PC-9 (cell line): ENCODE results near the gene FOXF1. TPM values are rescaled to one million over a fixed set of nuclear protein-coding genes. Genes with fewer than 3 reads are reported as not detected.

Experiments used
- BruUV-seq: library from RNA; stranded (reverse); fragments of 400-500 nt; replicated peaks from 2 replicates; lab custom pipeline; 2021; lab: Mats Ljungman, UMichigan
- CTCF ChIA-PET: fragments of 300-600 bp; sonication (Branson Sonifier 250); formaldehyde crosslinking; loops from one replicate; lab custom pipeline; 2022; ENCODE audit warnings: antibody characterized with exemption; lab: Charles Lee
- POLR2A ChIA-PET: fragments of 300-600 bp; sonication (Branson Sonifier 250); formaldehyde crosslinking; loops from one replicate; lab custom pipeline; 2022; ENCODE audit warnings: antibody characterized with exemption; ENCODE audit not compliant: unreplicated experiment; lab: Charles Lee
- DNase-seq, 2 experiments: peaks; one replicate each; pipeline versions ENCODE4 v3.0.0 to v3.0.0-alpha.2; 2015 to 2022; ENCODE audit warnings: mixed read lengths in 1 of 2
- H2AFZ ChIP-seq: fragments of 200-600 bp; sonication (generic); 2 replicates; pipeline ENCODE4 v1.8.1; 2017; ENCODE audit warnings: antibody characterized with exemption
- H3F3A ChIP-seq: fragments of 200-600 bp; sonication (generic); 2 replicates; pipeline ENCODE4 v1.8.1; 2017; ENCODE audit warnings: antibody characterized with exemption, mild to moderate bottlenecking, low read depth; ENCODE audit not compliant: insufficient read depth
- H3K27ac ChIP-seq: fragments of 200-600 bp; sonication (generic); 2 replicates; pipeline ENCODE4 v1.6.1; 2016; ENCODE audit warnings: mixed run types
- H3K27me3 ChIP-seq: fragments of 200-600 bp; sonication (generic); 2 replicates; pipeline ENCODE4 v1.6.1; 2016; ENCODE audit warnings: low read depth, mixed run types; ENCODE audit not compliant: insufficient read depth
- H3K36me3 ChIP-seq: fragments of 200-600 bp; sonication (generic); 2 replicates; pipeline ENCODE4 v1.6.1; 2016; ENCODE audit warnings: low read depth, mixed run types
- H3K4me1 ChIP-seq: fragments of 200-600 bp; sonication (generic); replicated peaks from 2 replicates; pipeline ENCODE4 v1.6.1; 2016; ENCODE audit warnings: mixed run types; ENCODE audit not compliant: insufficient read depth
- H3K4me2 ChIP-seq: fragments of 200-600 bp; sonication (generic); 2 replicates; pipeline ENCODE4 v1.6.1; 2017; ENCODE audit warnings: mixed run types
- H3K4me3 ChIP-seq: fragments of 200-600 bp; sonication (generic); 2 replicates; pipeline ENCODE4 v1.6.1; 2016; ENCODE audit warnings: mixed run types
- H3K79me2 ChIP-seq: fragments of 200-600 bp; sonication (generic); 2 replicates; pipeline ENCODE4 v1.6.1; 2017; ENCODE audit warnings: low read depth, mixed run types
- H3K9me2 ChIP-seq: fragments of 200-600 bp; sonication (generic); 2 replicates; pipeline ENCODE4 v1.8.1; 2017; ENCODE audit warnings: mild to moderate bottlenecking; ENCODE audit not compliant: insufficient read depth
- H3K9me3 ChIP-seq: fragments of 200-600 bp; sonication (generic); 2 replicates; pipeline ENCODE4 v1.8.1; 2016; ENCODE audit warnings: low read depth; ENCODE audit not compliant: insufficient read depth
- H4K20me1 ChIP-seq: fragments of 200-600 bp; sonication (generic); 2 replicates; pipeline ENCODE4 v1.8.1; 2017; ENCODE audit not compliant: insufficient read depth
- CTCF ChIP-seq: fragments of 200-600 bp; sonication (generic); conservative IDR thresholded peaks from 2 replicates; pipeline ENCODE4 v1.6.1; 2017; ENCODE audit warnings: mixed run types, antibody characterized with exemption, mild to moderate bottlenecking, moderate library complexity
- EZH2 ChIP-seq: fragments of 200-600 bp; sonication (generic); IDR thresholded peaks from 2 replicates; pipeline ENCODE4 v1.8.0; 2017; ENCODE audit warnings: antibody characterized with exemption, low read depth
- intact Hi-C: fragments of 100-400 bp; cut with micrococcal nuclease; formaldehyde crosslinking; loops from one replicate; pipeline ENCODE4 v1.10.0; 2022; ENCODE audit not compliant: unreplicated experiment
- total RNA-seq: library from RNA; stranded (reverse); gene quantifications from 2 replicates; pipeline ENCODE4 v1.2.3, GENCODE V29; 2021

Gene FOXF1
- total RNA-seq, 1 experiment from 2014 or later = not detected

- H4K20me1 ChIP-seq = no peaks in the 10 kb centered on the region
- H3K79me2 ChIP-seq = no peaks in the 10 kb centered on the region
- no peaks in the 10 kb centered on the region for H3K4me1 ChIP-seq
- TF ChIP-seq CTCF (no peak), EZH2 (no peak)
- H3F3A ChIP-seq = no peaks in the 10 kb centered on the region
- DNase-seq = no peak
- BruUV-seq = no TSS peak
- no peaks in the 10 kb centered on the region for H3K9me2 ChIP-seq
- no peaks in the 10 kb centered on the region for H3K9me3 ChIP-seq
- no peak overlapping the region for H2AFZ ChIP-seq
- ChIA-PET CTCF (no interaction called here), POLR2A (no interaction called here)
- H3K4me3 ChIP-seq = no peak overlapping the region
- H3K36me3 ChIP-seq = no peaks in the 10 kb centered on the region
- no peak overlapping the region for H3K4me2 ChIP-seq
- intact Hi-C loops = no loop called here
- no peak overlapping the region for H3K27ac ChIP-seq
- H3K27me3 ChIP-seq = peaks cover 59% of the 10 kb centered on the region
These were observed 46.3 kb upstream of the FOXF1 start for GRCh38 chr16:86464044-86464443.

DNA sequence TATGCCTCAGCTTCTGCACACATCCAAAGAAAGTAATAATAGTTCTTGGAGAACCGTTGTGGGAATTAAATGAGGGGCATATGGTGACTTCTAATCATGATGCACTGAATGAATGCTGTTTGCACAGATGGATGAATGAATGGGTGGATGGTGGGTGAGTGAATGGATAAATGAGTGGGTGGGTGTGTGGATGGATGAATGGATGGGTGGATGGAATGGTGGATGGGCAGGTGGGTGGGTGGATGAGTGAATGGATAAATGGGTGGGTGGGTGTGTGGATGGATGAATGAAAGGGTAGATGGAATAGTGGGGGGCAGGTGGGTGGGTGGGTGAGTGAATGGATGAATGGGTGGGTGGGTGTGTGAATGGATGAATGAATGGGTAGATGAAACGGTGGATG, 44.9 kb upstream of the FOXF1 start:
- H2AFZ ChIP-seq = no peak overlapping the region
- H3K4me2 ChIP-seq = no peak overlapping the region
- no peaks in the 10 kb centered on the region for H3K4me1 ChIP-seq
- no peak for DNase-seq
- H3F3A ChIP-seq = no peaks in the 10 kb centered on the region
- no peaks in the 10 kb centered on the region for H3K36me3 ChIP-seq
- no peaks in the 10 kb centered on the region for H3K79me2 ChIP-seq
- CTCF ChIA-PET = no interaction called here
- BruUV-seq = no TSS peak
- TF ChIP-seq EZH2 = no peak
- no peak for TF ChIP-seq CTCF
- H3K9me2 ChIP-seq = no peaks in the 10 kb centered on the region
- no peak overlapping the region for H3K4me3 ChIP-seq
- intact Hi-C loops = no loop called here
- no peaks in the 10 kb centered on the region for H3K9me3 ChIP-seq
- POLR2A ChIA-PET = no interaction called here
- H3K27ac ChIP-seq = no peak overlapping the region
- H3K27me3 ChIP-seq = peaks cover 60% of the 10 kb centered on the region
- no peaks in the 10 kb centered on the region for H4K20me1 ChIP-seq

GRCh38 chr16:86466696-86467406, 43.5 kb upstream of the FOXF1 start:
- Histone ChIP-seq H3K27me3 (peaks cover 59% of the 10 kb centered on the region), H3K79me2 (no peaks in the 10 kb centered on the region), H3K4me1 (no peaks in the 10 kb centered on the region), H2AFZ (no peak overlapping the region), H3K36me3 (no peaks in the 10 kb centered on the region), H3K9me3 (no peaks in the 10 kb centered on the region), H4K20me1 (no peaks in the 10 kb centered on the region), H3K4me2 (no peak overlapping the region), H3K27ac (no peak overlapping the region), H3K9me2 (no peaks in the 10 kb centered on the region), H3K4me3 (no peak overlapping the region), H3F3A (no peaks in the 10 kb centered on the region)
- intact Hi-C loops = no loop called here
- ChIA-PET POLR2A (no interaction called here), CTCF (no interaction called here)
- DNase-seq = no peak
- no peak for TF ChIP-seq CTCF
- no peak for TF ChIP-seq EZH2
- BruUV-seq = no TSS peak
